Activated CD8-positive, alpha-beta memory T cell treated with anti-CD3 and anti-CD28 coated beads for 24 hours (primary cell): Measurements from ENCODE around the gene SULT1B1.
"Not testable (repeated sequence)": the region's sequence is repeated elsewhere in the genome, so short reads cannot be mapped to it uniquely, and the experiment has no call there.

Source experiments
- DNase-seq: peaks from one replicate; pipeline ENCODE4 v3.0.0-alpha.2; 2020

The SULT1B1 gene

DNA sequence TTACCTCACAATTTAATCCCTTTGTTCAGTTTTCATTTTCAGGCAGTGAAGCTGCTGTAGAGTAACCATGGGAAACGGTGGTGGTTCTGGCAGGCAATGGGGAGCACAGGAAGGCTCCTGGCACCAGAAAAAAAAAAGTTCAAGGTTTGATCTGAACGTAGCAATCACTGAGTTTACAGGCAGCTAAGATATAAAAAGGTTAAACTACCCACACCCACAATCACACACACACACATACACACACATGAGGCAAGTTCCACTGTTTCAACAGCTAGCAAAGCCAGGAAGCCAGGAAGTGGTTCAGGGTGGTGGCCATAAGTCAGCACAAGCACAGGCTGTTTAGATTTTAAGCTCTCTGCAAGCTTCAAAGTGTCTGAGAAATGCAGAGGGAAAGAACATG, at the start of gene SULT1B1:
Gene SULT1B1 (minus strand): TSS at position 166 of the 400 bp plus-strand sequence. CDS start 5,403 bp downstream, outside the sequence.
- DNase-seq, result no peak

DNA sequence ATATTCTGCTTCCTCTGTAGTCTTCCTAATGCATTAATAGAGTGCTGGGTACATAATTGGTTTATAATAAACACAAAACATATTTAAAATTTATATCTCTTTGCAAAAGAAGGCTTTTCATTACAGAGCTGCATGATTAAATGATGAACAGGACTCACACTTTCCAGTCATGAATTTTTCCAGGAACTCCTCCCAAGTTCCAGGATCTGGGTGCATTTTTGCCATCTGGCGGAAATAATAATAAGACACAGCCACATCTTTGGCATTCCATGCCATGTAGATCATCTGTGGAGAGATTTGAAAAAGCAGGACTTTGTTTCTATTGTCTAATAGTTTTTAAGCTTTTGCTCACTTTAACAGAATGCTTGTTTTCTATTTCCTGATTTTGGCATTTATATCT, 40.2 kb upstream of the SULT1B1 start:
- DNase-seq, result no peak

DNA sequence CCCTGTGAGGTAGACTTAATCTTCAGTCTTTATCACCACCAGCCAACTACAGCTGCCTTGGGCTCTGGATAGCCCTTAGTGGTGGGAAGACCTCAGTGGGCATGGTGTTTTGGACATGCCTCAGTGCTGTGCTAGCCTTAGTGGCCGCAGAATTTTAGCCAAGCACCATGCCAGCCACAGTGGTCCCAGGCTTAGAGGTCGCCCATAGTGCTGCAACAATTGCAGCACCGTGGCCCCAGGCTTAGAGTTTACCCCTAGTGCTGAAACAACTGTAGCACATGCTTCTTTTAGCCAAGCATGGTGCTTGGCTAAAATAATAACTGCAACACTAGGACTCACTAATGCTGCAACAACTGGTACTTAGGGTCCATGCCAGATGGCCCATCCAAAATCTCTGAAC, 38.9 kb upstream of the SULT1B1 start:
- DNase-seq, result no peak

DNA sequence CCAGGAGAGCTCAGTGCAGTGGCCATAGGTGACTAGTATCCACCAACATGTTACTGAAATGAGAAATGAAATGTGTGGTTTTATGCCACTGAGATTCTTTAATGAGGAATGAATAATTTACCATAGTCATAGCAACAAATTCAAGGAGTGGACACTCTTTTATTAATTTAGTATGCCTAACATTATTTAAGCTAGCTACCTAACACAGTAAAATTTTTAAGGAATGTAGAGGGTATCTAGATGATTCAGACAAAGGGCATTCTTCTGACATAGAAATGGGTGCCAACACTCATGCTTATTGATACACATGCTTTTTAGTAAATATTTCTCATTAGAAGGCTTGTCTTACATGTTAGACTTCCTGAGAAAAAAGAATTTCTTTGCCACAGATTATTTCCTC, 33.3 kb upstream of the SULT1B1 start:
- DNase-seq, result no peak

GRCh38 chr4:69787879-69788278, 27.5 kb upstream of the SULT1B1 start:
- DNase-seq, result no peak

DNA sequence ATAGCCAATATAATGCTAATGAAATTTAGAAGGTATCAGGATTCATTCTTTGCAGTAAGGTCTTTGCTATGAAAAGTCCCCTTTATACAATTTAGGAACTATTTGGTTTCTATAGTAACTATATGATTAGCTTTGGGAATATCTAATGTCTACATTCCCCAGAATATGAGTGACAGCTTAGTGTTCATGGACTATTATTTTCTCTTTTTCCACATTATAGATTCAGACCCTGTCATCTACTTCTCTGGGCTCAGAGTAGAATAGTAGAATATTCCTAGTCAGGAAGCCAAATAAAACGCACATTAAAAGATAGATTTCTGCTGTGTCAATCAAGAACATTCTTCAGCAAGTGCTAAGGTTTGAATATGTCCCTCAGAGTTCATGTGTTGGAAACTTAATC, 26.1 kb upstream of the SULT1B1 start:
- no peak for DNase-seq

DNA sequence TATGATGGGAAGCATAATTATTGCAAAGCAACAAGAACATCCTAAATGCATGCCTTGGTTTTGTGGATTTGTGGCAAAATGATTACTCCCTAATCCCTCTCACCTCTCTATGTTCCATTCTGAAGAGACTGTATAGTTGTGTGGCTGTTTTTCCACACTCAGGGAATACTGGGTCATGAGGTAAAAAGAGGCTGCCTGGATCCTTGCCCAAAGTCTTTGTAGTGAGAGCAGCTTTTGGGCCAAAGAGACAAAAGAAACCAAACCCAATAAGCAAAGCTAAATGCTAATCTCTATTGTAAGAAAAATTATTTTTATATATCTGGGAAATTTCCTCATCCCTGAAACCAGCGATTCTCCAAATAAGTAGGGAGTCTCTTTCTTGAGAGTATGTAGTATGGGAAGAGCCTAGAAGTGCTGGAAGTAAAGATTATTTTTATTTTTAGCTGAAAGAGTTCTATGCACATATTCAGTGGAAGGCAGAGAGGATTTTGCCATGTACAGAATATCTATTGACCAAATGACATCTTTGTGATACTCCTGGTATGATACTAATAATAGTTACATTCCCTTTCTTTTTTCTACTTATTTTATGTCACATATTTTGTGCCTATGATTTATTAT, 24.9 kb upstream of the SULT1B1 start:
- DNase-seq, result no peak

GRCh38 chr4:69782651-69783310, 22.4 kb upstream of the SULT1B1 start:
- DNase-seq, result no peak

DNA sequence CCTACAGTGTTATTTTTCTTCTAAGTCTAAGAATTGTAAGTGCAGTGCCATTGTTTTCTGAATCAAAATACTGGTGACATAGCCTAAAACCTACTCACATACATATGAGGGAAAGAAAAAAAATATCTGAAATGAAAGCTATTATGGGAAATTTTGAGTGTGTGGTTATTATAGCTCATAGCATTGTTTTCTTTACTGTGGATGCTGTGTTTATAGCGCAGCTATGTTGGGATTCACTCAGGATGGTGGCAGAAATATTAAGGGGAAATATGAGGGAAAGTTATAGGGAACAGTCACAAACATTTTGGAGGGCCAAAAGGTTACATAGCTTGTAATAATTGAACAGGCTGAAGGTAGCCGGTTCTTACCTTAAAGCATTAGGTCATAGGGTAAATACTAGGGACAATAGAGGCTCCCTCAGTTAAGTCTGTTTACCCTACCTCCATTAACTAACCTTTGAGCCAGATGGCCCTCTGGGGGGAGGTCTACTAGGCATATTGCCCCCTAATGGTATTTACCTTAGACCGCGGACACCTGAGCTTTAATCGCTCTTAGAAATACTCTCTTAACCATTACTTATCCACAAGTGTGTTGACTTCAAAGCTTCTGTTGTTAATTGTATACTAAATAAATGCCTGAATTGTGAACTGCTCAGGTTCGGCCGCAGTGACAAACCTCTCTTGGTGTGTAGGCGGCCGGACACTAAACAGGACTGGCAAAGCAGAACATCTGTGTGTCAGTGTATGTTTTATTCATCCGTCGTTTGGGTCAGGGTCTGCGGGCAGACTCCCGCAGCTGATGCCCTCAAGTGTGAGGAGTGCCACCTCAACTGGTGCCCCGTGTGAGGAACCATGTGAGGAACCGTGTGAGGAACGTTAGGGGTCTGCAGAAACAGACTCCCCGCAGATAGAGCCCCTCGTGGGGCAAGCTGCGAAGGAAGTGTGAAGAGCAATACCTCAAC, 21.3 kb upstream of the SULT1B1 start:
- no peak for DNase-seq

GRCh38 chr4:69780141-69780540, 19.7 kb upstream of the SULT1B1 start:
- DNase-seq, result no peak

DNA sequence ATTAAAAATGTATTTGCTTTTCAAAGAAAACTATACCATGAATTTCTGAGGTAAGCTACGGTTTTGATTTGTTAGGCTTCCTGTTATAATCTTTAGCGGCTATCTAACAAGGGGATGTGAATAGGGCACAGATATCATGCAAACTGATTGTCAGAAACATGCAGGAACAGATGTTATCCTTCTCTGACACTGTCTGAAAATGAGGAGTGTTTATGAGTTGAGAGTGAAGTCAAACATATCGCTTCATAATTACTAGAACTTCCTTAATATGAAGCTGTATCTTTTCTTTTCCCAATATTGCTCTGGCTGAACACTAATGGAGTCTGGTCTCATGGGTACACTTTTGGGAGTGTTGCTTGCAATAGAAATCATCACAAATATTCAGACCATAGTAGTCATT, 16.3 kb upstream of the SULT1B1 start:
- DNase-seq, result no peak

GRCh38 chr4:69775321-69775867, 15.0 kb upstream of the SULT1B1 start:
- DNase-seq, result no peak

- no peak for DNase-seq
These were observed 13.1 kb upstream of the SULT1B1 start for GRCh38 chr4:69773484-69773883.

GRCh38 chr4:69768554-69768953, 8.1 kb upstream of the SULT1B1 start:
- not testable (repeated sequence) for DNase-seq

- no peak for DNase-seq
These were observed 5.3 kb upstream of the SULT1B1 start for GRCh38 chr4:69765751-69766150.

DNA sequence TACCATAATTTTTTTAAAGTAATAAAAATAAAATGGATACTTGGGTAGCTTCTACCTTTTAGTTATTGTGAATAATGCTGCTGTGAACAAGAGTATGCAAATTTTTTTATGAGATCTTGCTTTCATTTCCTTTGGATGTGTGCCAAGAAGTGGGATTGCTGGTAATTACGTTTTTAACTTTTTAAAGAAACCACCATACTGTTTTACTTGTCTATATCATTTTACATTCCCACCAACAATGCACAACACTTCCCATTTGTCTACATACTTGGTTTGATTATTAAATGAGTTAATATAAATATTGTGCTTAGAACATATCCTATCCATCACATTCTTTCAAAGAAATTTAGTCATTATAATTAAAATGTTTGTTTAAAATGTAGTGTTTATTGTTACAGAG, 3.9 kb upstream of the SULT1B1 start:
- DNase-seq, result no peak

GRCh38 chr4:69763233-69763632, 2.8 kb upstream of the SULT1B1 start:
- no peak for DNase-seq

- DNase-seq, result no peak
These were observed 1.2 kb downstream of the SULT1B1 start for GRCh38 chr4:69759189-69759604.

GRCh38 chr4:69757464-69757863, 3.0 kb downstream of the SULT1B1 start:
- no peak for DNase-seq

DNA sequence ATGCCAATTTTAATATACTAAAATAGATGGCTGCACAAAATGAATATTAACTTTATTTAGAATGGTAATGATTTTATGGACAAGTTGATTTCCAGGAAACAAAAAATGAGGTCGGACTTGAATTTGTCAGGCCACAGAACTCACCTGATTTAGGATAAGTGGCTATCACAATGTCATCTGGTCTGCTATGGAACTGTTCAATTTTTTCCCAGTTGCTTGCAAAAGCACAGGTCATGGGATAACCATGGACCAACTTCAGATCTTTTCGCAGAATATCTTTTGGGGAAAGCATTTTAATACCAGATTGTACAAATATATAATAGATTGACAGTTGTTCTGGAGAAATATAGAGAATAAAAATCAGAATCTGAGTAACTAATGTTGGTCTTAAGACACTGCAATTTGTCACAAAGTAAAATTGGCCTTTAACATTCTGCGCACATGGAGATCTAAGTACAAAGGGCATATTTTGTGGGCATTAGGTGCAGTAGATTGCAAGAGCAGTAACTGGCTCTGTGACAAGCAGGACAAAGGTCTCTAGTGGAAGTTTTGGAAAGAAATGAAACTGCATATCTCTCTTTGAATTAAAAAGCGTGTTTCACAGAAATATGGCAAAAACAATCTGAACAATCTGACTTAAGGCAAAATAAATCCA, 5.4 kb downstream of the SULT1B1 start:
- no peak for DNase-seq

DNA sequence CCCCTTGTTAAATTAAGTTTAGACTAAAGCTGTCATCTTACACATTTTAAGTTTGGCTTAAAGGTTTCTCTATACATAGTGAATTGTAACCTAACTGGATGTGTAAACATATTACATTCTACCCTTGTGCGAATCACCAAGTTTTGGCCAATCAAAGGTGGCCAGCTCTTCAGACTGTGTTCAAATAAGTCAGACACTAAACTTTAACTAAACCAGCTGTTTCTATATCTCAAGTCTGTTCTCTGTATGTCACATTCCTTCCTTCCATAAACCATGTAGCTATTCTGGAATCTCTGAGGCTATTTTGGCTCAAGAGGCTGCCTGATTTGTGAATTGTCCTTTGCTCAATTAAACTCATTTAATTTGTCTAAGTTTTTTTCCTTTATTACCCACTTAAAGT, 6.7 kb downstream of the SULT1B1 start:
- no peak for DNase-seq

GRCh38 chr4:69750346-69750745, 10.1 kb downstream of the SULT1B1 start:
- DNase-seq, result no peak

- no peak for DNase-seq
These were observed 10.6 kb downstream of the SULT1B1 start for GRCh38 chr4:69749771-69750170.
